Measurements from ENCODE around the gene NEDD4.

DNA sequence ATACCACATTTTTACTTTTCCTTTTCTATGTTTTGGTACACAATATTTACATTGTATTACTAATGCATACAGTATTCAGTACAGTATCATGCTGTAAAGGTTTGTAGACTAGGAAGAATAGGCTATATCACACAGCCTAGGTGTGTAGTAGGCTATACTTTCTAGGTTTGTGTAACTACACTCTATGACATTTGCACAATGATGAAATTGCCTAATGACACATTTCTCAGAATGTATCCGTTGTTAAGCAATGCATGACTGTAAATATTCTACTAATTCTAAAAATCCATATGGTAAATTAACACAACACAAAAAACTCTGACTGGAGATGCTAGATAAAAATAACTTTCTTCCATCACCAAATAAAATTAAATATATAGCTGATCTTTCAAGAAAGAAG, 16.2 kb downstream of the NEDD4 start:
- TF ChIP-seq, protein P1, sequence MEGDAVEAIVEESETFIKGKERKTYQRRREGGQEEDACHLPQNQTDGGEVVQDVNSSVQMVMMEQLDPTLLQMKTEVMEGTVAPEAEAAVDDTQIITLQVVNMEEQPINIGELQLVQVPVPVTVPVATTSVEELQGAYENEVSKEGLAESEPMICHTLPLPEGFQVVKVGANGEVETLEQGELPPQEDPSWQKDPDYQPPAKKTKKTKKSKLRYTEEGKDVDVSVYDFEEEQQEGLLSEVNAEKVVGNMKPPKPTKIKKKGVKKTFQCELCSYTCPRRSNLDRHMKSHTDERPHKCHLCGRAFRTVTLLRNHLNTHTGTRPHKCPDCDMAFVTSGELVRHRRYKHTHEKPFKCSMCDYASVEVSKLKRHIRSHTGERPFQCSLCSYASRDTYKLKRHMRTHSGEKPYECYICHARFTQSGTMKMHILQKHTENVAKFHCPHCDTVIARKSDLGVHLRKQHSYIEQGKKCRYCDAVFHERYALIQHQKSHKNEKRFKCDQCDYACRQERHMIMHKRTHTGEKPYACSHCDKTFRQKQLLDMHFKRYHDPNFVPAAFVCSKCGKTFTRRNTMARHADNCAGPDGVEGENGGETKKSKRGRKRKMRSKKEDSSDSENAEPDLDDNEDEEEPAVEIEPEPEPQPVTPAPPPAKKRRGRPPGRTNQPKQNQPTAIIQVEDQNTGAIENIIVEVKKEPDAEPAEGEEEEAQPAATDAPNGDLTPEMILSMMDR (IDR thresholded peaks at IDR 0.05; ENCODE audit: poor library complexity, severe bottlenecking): no peak
- TF ChIP-seq, protein P2, sequence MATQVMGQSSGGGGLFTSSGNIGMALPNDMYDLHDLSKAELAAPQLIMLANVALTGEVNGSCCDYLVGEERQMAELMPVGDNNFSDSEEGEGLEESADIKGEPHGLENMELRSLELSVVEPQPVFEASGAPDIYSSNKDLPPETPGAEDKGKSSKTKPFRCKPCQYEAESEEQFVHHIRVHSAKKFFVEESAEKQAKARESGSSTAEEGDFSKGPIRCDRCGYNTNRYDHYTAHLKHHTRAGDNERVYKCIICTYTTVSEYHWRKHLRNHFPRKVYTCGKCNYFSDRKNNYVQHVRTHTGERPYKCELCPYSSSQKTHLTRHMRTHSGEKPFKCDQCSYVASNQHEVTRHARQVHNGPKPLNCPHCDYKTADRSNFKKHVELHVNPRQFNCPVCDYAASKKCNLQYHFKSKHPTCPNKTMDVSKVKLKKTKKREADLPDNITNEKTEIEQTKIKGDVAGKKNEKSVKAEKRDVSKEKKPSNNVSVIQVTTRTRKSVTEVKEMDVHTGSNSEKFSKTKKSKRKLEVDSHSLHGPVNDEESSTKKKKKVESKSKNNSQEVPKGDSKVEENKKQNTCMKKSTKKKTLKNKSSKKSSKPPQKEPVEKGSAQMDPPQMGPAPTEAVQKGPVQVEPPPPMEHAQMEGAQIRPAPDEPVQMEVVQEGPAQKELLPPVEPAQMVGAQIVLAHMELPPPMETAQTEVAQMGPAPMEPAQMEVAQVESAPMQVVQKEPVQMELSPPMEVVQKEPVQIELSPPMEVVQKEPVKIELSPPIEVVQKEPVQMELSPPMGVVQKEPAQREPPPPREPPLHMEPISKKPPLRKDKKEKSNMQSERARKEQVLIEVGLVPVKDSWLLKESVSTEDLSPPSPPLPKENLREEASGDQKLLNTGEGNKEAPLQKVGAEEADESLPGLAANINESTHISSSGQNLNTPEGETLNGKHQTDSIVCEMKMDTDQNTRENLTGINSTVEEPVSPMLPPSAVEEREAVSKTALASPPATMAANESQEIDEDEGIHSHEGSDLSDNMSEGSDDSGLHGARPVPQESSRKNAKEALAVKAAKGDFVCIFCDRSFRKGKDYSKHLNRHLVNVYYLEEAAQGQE (IDR thresholded peaks at IDR 0.05; ENCODE audit: borderline replicate concordance): no peak
- TF ChIP-seq EZH2 (IDR thresholded peaks at IDR 0.05; ENCODE audit: borderline replicate concordance, insufficient read depth, low read length, poor library complexity, severe bottlenecking) (no peak), SMC3 (conservative IDR thresholded peaks at IDR 0.05; ENCODE audit: poor library complexity) (no peak), EP300 (conservative IDR thresholded peaks at IDR 0.05; ENCODE audit: poor library complexity, severe bottlenecking) (no peak), POLR2AphosphoS5 (IDR thresholded peaks at IDR 0.05) (no peak), RAD21 (conservative IDR thresholded peaks at IDR 0.05) (no peak), TAF1 (IDR thresholded peaks at IDR 0.05; ENCODE audit: low read depth) (no peak)

Measured in neural cell (in vitro differentiated cells).